SU-DHL-6 (cell line): ENCODE data around the gene ZNF804A.

Experiments used
- H2AFZ ChIP-seq: fragments of 200-600 bp; sonication (generic); 2 replicates; pipeline ENCODE4 v1.6.1; 2014; ENCODE audit warnings: low read depth, mild to moderate bottlenecking, moderate library complexity, mixed read lengths, antibody characterized with exemption, low read length; ENCODE audit not compliant: severe bottlenecking
- H3F3A ChIP-seq: fragments of 200-600 bp; shearing (Covaris generic); 2 replicates; pipeline ENCODE4 v1.6.0; 2016; ENCODE audit warnings: antibody characterized with exemption, mild to moderate bottlenecking; ENCODE audit not compliant: insufficient read depth
- H3K27ac ChIP-seq: fragments of 200-600 bp; sonication (generic); 2 replicates; pipeline ENCODE4 v1.5.1; 2016; ENCODE audit warnings: low read depth, mild to moderate bottlenecking, low read length, moderate library complexity, mixed read lengths
- H3K27me3 ChIP-seq: fragments of 200-600 bp; sonication (generic), shearing (Covaris generic); 2 replicates; pipeline ENCODE4 v1.6.0; 2014; ENCODE audit warnings: mild to moderate bottlenecking, low read length
- H3K36me3 ChIP-seq: fragments of 200-600 bp; sonication (generic); 2 replicates; pipeline ENCODE4 v1.6.1; 2014; ENCODE audit warnings: mild to moderate bottlenecking, low read length, mixed read lengths
- H3K4me2 ChIP-seq: fragments of 300-600, 200-600 bp; shearing (Covaris generic), sonication (generic); 2 replicates; pipeline ENCODE4 v1.6.0; 2014; ENCODE audit warnings: low read length, low read depth, mild to moderate bottlenecking; ENCODE audit not compliant: poor library complexity, severe bottlenecking
- H3K4me3 ChIP-seq: fragments of 200-600 bp; sonication (generic); 2 replicates; pipeline ENCODE4 v1.5.1; 2014; ENCODE audit warnings: antibody characterized with exemption, low read length, mild to moderate bottlenecking, mixed read lengths; ENCODE audit not compliant: insufficient read depth, poor library complexity, severe bottlenecking
- H3K79me2 ChIP-seq: fragments of 200-600 bp; sonication (generic); 2 replicates; pipeline ENCODE4 v1.6.1; 2014; ENCODE audit warnings: mild to moderate bottlenecking, low read length, moderate library complexity; ENCODE audit not compliant: insufficient read depth
- H3K9ac ChIP-seq: fragments of 200-600 bp; sonication (generic); 2 replicates; pipeline ENCODE4 v1.7.0; 2014; ENCODE audit warnings: mild to moderate bottlenecking, low read length
- H3K9me2 ChIP-seq: fragments of 200-600 bp; sonication (generic); replicated peaks from 2 replicates; pipeline ENCODE4 v1.6.1; 2014; ENCODE audit warnings: low read length; ENCODE audit not compliant: insufficient read depth
- H3K9me3 ChIP-seq: fragments of 200-600 bp; sonication (generic); 2 replicates; pipeline ENCODE4 v1.6.1; 2014; ENCODE audit warnings: low read length, mixed read lengths; ENCODE audit not compliant: insufficient read depth
- H4K20me1 ChIP-seq: fragments of 200-600 bp; sonication (generic); 2 replicates; pipeline ENCODE4 v1.6.1; 2014; ENCODE audit warnings: low read depth, mild to moderate bottlenecking, antibody characterized with exemption, low read length, moderate library complexity, mixed read lengths
- CTCF ChIP-seq: fragments of 200-600 bp; sonication (generic); IDR thresholded peaks from one replicate; pipeline ENCODE4 v1.5.1; 2017; ENCODE audit warnings: antibody characterized with exemption, mild to moderate bottlenecking, low read length, moderate library complexity; ENCODE audit not compliant: insufficient read depth, poor library complexity, severe bottlenecking
- EZH2phosphoT487 ChIP-seq: fragments of 200-600 bp; sonication (generic), shearing (Covaris generic); conservative IDR thresholded peaks from 2 replicates; pipeline ENCODE4 v1.6.1; 2018; ENCODE audit warnings: mild to moderate bottlenecking, antibody characterized with exemption, low read length, moderate library complexity, mixed read lengths

ZNF804A gene

GRCh38 chr2:184780384-184780783 lies 182.1 kb downstream of the ZNF804A start:
- H3K36me3 ChIP-seq, result peaks cover 7% of the 10 kb centered on the region; the same call in 1 of the 2 replicates
- no peak overlapping the region for H3K27ac ChIP-seq
- 0 out of 2 replicates have a peak, but pooled peaks cover 3% of the 10 kb centered on the region for H3F3A ChIP-seq
- H3K4me2 ChIP-seq, result no peak overlapping the region
- no peak overlapping the region for H3K9ac ChIP-seq
- no peaks in the 10 kb centered on the region for H3K9me2 ChIP-seq
- peaks cover 13% of the 10 kb centered on the region for H4K20me1 ChIP-seq
- TF ChIP-seq CTCF, result no peak
- no peak for TF ChIP-seq EZH2phosphoT487
- no peaks in the 10 kb centered on the region for H3K27me3 ChIP-seq
- no peaks in the 10 kb centered on the region for H3K9me3 ChIP-seq
- H3K4me3 ChIP-seq, result no peak overlapping the region
- peaks cover 90% of the 10 kb centered on the region for H3K79me2 ChIP-seq
- H2AFZ ChIP-seq, result no peak overlapping the region

GRCh38 chr2:184780944-184781343 lies 182.6 kb downstream of the ZNF804A start:
- no peak overlapping the region for H3K27ac ChIP-seq
- no peak overlapping the region for H3K4me2 ChIP-seq
- H2AFZ ChIP-seq, result no peak overlapping the region
- H3K79me2 ChIP-seq, result peaks cover 90% of the 10 kb centered on the region
- no peaks in the 10 kb centered on the region for H3K9me2 ChIP-seq
- H4K20me1 ChIP-seq, result peaks cover 13% of the 10 kb centered on the region
- no peak overlapping the region for H3K4me3 ChIP-seq
- no peaks in the 10 kb centered on the region for H3K9me3 ChIP-seq
- H3K27me3 ChIP-seq, result no peaks in the 10 kb centered on the region
- H3F3A ChIP-seq, result 0 out of 2 replicates have a peak, but pooled peaks cover 3% of the 10 kb centered on the region
- no peak for TF ChIP-seq EZH2phosphoT487
- TF ChIP-seq CTCF, result no peak
- no peak overlapping the region for H3K9ac ChIP-seq
- peaks cover 7% of the 10 kb centered on the region; the same call in 1 of the 2 replicates for H3K36me3 ChIP-seq

GRCh38 chr2:184783576-184783975 lies 185.2 kb downstream of the ZNF804A start:
- Histone ChIP-seq H3K36me3 (peaks cover 7% of the 10 kb centered on the region; the same call in 1 of the 2 replicates), H3F3A (0 out of 2 replicates have a peak, but pooled peaks cover 2% of the 10 kb centered on the region), H4K20me1 (peaks cover 15% of the 10 kb centered on the region), H3K9ac (no peak overlapping the region), H3K9me2 (no peaks in the 10 kb centered on the region), H3K79me2 (peaks cover 89% of the 10 kb centered on the region), H3K4me2 (no peak overlapping the region), H3K9me3 (no peaks in the 10 kb centered on the region), H3K4me3 (no peak overlapping the region), H2AFZ (no peak overlapping the region), H3K27me3 (no peaks in the 10 kb centered on the region), H3K27ac (no peak overlapping the region)
- no peak for TF ChIP-seq CTCF
- TF ChIP-seq EZH2phosphoT487, result no peak
